Kasumi-1 (cell line): ENCODE measurements around the gene SMARCD2.
A peak's percentile ranks its signal among the peaks of the same experiment; 100 is the strongest.

ENCODE experiments used
- DNase-seq, 2 experiments: peaks; one replicate each; lab custom pipeline; 2025; lab: John Stamatoyannopoulos, UW

The SMARCD2 gene

GRCh38 chr17:63850401-63850800, 7.9 kb upstream of the SMARCD2 start:
- no peak for DNase-seq

GRCh38 chr17:63848834-63849689, 6.6 kb upstream of the SMARCD2 start:
- DNase-seq, result peak; percentile 98 to 99

- no peak for DNase-seq
Measured at GRCh38 chr17:63847525-63848249, 5.2 kb upstream of the SMARCD2 start.

- DNase-seq, result no peak
Measured at GRCh38 chr17:63845509-63845908, 3.0 kb upstream of the SMARCD2 start.

GRCh38 chr17:63843910-63844677, 1.6 kb upstream of the SMARCD2 start:
- DNase-seq, result peak in 1 of 2 experiments; percentile 59

GRCh38 chr17:63843387-63843888, 953 bp upstream of the SMARCD2 start:
- peak; percentile 68 to 75 for DNase-seq

GRCh38 chr17:63842173-63842539, 329 bp downstream of the SMARCD2 start:
- DNase-seq, result peak in 1 of 2 experiments; percentile 58

GRCh38 chr17:63841350-63842172, 924 bp downstream of the SMARCD2 start:
- no peak for DNase-seq

- DNase-seq, result no peak
Measured at GRCh38 chr17:63840591-63841349, 1.7 kb downstream of the SMARCD2 start.

- DNase-seq, result no peak
Measured at GRCh38 chr17:63838631-63839171, 3.8 kb downstream of the SMARCD2 start.

GRCh38 chr17:63837962-63838600, 4.4 kb downstream of the SMARCD2 start:
- DNase-seq, result no peak

- DNase-seq, result no peak
Measured at GRCh38 chr17:63837480-63837879, 5.0 kb downstream of the SMARCD2 start.

- no peak for DNase-seq
Measured at GRCh38 chr17:63836811-63837210, 5.7 kb downstream of the SMARCD2 start.

- DNase-seq, result no peak
Measured at GRCh38 chr17:63835167-63835720, 7.2 kb downstream of the SMARCD2 start.

GRCh38 chr17:63834431-63835166, 7.9 kb downstream of the SMARCD2 start:
- DNase-seq, result peak; percentile 96 to 97

GRCh38 chr17:63833741-63834373, 8.6 kb downstream of the SMARCD2 start:
- DNase-seq, result no peak

- no peak for DNase-seq
Measured at GRCh38 chr17:63833026-63833740, 9.3 kb downstream of the SMARCD2 start.

GRCh38 chr17:63832455-63832854, 10.0 kb downstream of the SMARCD2 start:
- DNase-seq, result peak; percentile 42 to 55
